A549 (cell line): ENCODE results near the gene GMEB2. TPM values are rescaled to one million over a fixed set of nuclear protein-coding genes. Genes with fewer than 3 reads are reported as not detected.

Source experiments
- ATAC-seq, 2 experiments: fragments of 200-7000 bp in 1 of 2; fragments of >200 bp in 1 of 2; cut with Nextera tagmentation in 1 of 2; cut with Tn5 transposase in 1 of 2; 3 replicates each; pipeline versions ENCODE4 v1.8.0 to v1.9.1; 2018 to 2020; ENCODE audit warnings: mild to moderate bottlenecking in 1 of 2, moderate library complexity in 1 of 2
- CTCF ChIA-PET: fragments of 300-600 bp; sonication (Branson Sonifier 250); formaldehyde crosslinking; extraction: SDS; loops from one replicate; lab custom pipeline; 2021; ENCODE audit warnings: antibody characterized with exemption, inconsistent platforms; lab: Yijun Ruan, JAX
- POLR2A ChIA-PET: fragments of 350-600 bp; formaldehyde crosslinking; extraction: SDS; loops from one replicate; lab custom pipeline; 2021; ENCODE audit warnings: antibody characterized with exemption, inconsistent platforms; lab: Yijun Ruan, JAX
- DNase-seq, 2 experiments: peaks; one replicate each; pipeline versions ENCODE4 v3.0.0 to v3.0.0-alpha.2; 2011 to 2016; ENCODE audit warnings: low read depth in 1 of 2, low spot score in 1 of 2
- FAIRE-seq: peaks from 2 replicates; lab custom pipeline; 2011; peaks lifted over from hg19 to GRCh38; lab: Jason Lieb, UNC
- H3K27ac ChIP-seq, 2 experiments: fragments of >200 bp; sonication (Bioruptor Twin); formaldehyde crosslinking; 3 replicates each; pipeline ENCODE4 v1.5.1; 2016 to 2017
- H3K4me1 ChIP-seq: fragments of >200 bp; sonication (Bioruptor Twin); formaldehyde crosslinking; 3 replicates; pipeline ENCODE4 v1.6.1; 2016
- H3K4me2 ChIP-seq: fragments of >200 bp; sonication (Bioruptor Twin); formaldehyde crosslinking; 3 replicates; pipeline ENCODE4 v1.6.1; 2016
- H3K4me3 ChIP-seq: fragments of >200 bp; sonication (Bioruptor Twin); formaldehyde crosslinking; 3 replicates; pipeline ENCODE4 v1.5.1; 2016
- H3K9me3 ChIP-seq: fragments of >200 bp; sonication (Bioruptor Twin); formaldehyde crosslinking; 3 replicates; pipeline ENCODE4 v1.6.1; 2016
- CBX8 ChIP-seq: fragments of 200-600 bp; sonication (generic); IDR thresholded peaks from 2 replicates; pipeline ENCODE4 v1.6.1; 2016
- CEBPB ChIP-seq, 2 experiments: fragments of >200 bp in 1 of 2; sonication (Bioruptor Twin) in 1 of 2; formaldehyde crosslinking in 1 of 2; IDR thresholded peaks; 2 replicates each; pipeline ENCODE4 v1.6.1; 2012 to 2016
- EHF ChIP-seq: fragments of 250-450 bp; sonication (Bioruptor Pico); IDR thresholded peaks from 2 replicates; pipeline ENCODE4 v1.5.0; 2020; ENCODE audit warnings: mild to moderate bottlenecking
- EHMT2 ChIP-seq: fragments of 200-600 bp; sonication (generic); IDR thresholded peaks from 2 replicates; pipeline ENCODE4 v1.6.1; 2016; ENCODE audit warnings: antibody characterized with exemption, low read depth, mild to moderate bottlenecking, moderate library complexity
- ESRRA ChIP-seq: fragments of 150-350 bp; IDR thresholded peaks from 2 replicates; pipeline ENCODE4 v1.6.1; 2014; ENCODE audit warnings: mild to moderate bottlenecking, low read length, borderline replicate concordance
- FOXS1 ChIP-seq: fragments of 250-450 bp; sonication (Bioruptor Pico); IDR thresholded peaks from 2 replicates; pipeline ENCODE4 v1.5.0; 2020; ENCODE audit warnings: mild to moderate bottlenecking, moderate library complexity
- KDM1A ChIP-seq: fragments of 200-600 bp; sonication (generic); IDR thresholded peaks from 2 replicates; pipeline ENCODE4 v1.6.1; 2016; ENCODE audit warnings: low read depth, mild to moderate bottlenecking
- MYC ChIP-seq: IDR thresholded peaks from 2 replicates; pipeline ENCODE4 v1.6.1; 2012; ENCODE audit warnings: mild to moderate bottlenecking, inconsistent platforms, low read length, improper control_type of control experiment, borderline replicate concordance
- NR3C1 ChIP-seq: fragments of >200 bp; sonication (Bioruptor Twin); formaldehyde crosslinking; IDR thresholded peaks from 3 replicates; pipeline ENCODE4 v1.6.1; 2017
- PHF8 ChIP-seq: fragments of 200-600 bp; sonication (generic); IDR thresholded peaks from 2 replicates; pipeline ENCODE4 v1.6.1; 2016; ENCODE audit warnings: low read depth, mild to moderate bottlenecking, antibody characterized with exemption, moderate library complexity, borderline replicate concordance
- POLR2A ChIP-seq: IDR thresholded peaks from 2 replicates; pipeline ENCODE4 v1.6.1; 2012; ENCODE audit warnings: mild to moderate bottlenecking, low read length
- RARB ChIP-seq: fragments of 250-450 bp; sonication (Bioruptor Pico); IDR thresholded peaks from 2 replicates; pipeline ENCODE4 v1.8.0; 2021; ENCODE audit warnings: mild to moderate bottlenecking, moderate library complexity
- RFX5 ChIP-seq: fragments of 450-650 bp; IDR thresholded peaks from 2 replicates; pipeline ENCODE4 v1.7.1; 2014; ENCODE audit warnings: antibody characterized with exemption, mild to moderate bottlenecking, moderate library complexity
- RNF2 ChIP-seq: fragments of 200-600 bp; sonication (generic); IDR thresholded peaks from 2 replicates; pipeline ENCODE4 v1.6.1; 2016; ENCODE audit warnings: low read depth, mild to moderate bottlenecking, antibody characterized with exemption, moderate library complexity, borderline replicate concordance
- WGBS: methylation state at CpG from one replicate; pipeline ENCODE4 v1.1.6; 2017; ENCODE audit errors: missing lambda C conversion rate; 5-methylcytosine and 5-hydroxymethylcytosine counted together
- polyA plus RNA-seq, 4 experiments: library from polyadenylated mRNA; depleted of rRNA in 3 of 4; stranded (reverse); fragments of >200 nt; fragmentation: RNase III in 1 of 4; extraction: RNeasy Plus Mini Kit Qiagen cat#74134 plus additional on column Dnase treatment in 1 of 4; gene quantifications; 2 replicates in 3 of 4; 3 replicates in 1 of 4; pipeline ENCODE4 v1.2.3, GENCODE V29; 2011 to 2017
- TF ChIP-seq, protein P1 (sequence below): fragments of 250-450 bp; sonication (Bioruptor Pico); IDR thresholded peaks from 2 replicates; pipeline ENCODE4 v1.5.0; 2020; ENCODE audit warnings: low read depth, mild to moderate bottlenecking, moderate library complexity
- TF ChIP-seq, protein P2 (sequence below): IDR thresholded peaks from 2 replicates; pipeline ENCODE4 v1.6.1; 2012

The GMEB2 gene
- polyA plus RNA-seq, 2 of the 4 experiments (the other 2 are of a cell fraction) = 6.5 to 6.8 TPM

DNA sequence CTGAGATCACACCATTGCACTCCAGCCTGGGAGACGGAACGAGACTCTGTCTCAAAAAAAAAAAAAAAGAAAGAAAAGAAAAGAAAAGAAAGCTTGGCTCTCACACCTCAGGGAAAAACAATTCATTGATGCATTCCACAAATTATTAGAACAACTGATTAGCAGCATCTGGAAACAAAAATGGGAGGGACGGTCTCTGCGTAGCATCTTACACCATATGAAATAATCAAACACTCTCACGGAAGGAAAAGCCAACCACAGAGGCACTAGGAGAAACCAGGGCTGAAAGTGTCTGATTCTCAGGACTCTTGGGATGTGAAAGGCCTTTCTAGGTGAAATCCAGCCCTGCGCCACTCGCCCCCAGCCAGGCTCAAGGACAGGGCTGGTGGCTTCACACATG is 50.6 kb downstream of the GMEB2 start:
- POLR2A ChIA-PET = no interaction called here
- DNase-seq = no peak

DNA sequence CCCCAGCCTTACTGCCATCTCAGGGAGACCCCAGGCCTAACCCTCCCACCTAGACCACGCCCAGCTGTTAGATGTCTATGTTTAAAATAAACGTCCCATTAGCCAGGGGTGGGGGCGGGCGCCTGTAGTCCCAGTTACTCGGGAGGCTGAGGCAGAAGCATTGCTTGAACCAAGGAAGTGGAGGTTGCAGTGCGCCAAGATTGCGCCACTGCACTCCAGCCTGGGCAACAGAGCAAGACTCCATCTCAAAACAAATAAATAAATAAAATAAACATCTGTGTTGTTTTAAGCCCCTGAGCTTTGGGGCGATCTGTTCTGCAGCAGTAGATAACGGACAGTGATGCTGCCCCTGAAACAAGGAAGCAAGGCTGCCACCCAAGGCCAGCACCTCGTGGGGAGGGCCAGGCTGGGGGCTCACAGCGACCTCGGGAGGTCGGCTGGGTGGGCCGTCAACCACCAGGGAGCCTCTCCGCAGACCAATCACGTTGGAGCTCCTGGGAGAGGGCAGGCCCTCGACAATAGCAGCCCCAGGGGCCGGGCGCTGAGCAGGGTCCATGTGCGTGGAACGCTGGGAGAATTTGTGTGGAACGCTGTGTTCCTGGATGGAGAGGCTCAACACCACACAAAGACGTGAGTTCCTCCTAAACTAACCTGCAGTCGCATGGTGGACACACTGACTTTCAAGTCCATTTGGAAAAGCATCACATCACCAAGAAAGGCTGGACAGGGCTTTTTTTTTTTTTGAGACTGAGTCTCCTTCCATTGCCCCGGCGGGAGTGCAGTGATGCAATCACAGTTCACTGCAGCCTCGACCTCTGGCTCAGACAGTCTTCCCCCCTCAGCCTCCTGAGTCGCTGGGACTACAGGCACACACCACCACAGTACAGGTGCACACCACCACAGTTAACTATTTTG is 51.8 kb downstream of the GMEB2 start:
- FAIRE-seq = no peak
- peak overlapping the region; percentile 83 for H3K4me2 ChIP-seq
- no peak for ATAC-seq
- POLR2A ChIA-PET = interaction anchor here (1.7 kb wide), 1 partner anchor 52 kb away, joined by 4 read pairs; the partner anchor contains the start of gene GMEB2
- no peaks in the 10 kb centered on the region for H3K9me3 ChIP-seq
- H3K4me3 ChIP-seq = no peak overlapping the region; the same call in 2 of the 3 replicates
- WGBS = 75% methylated on average over 25 of the region's 28 CpGs
- CTCF ChIA-PET = interaction anchor here (1.1 kb wide), 2 partner anchors 37 to 221 kb away, joined by 3 read pairs; no protein-coding TSS in a partner anchor
- no peak for DNase-seq
- peaks cover 20% of the 10 kb centered on the region; the same call in 2 of the 3 replicates for H3K4me1 ChIP-seq
- TF ChIP-seq MYC = no peak
- TF ChIP-seq CEBPB (IDR thresholded peaks at IDR 0.05) = peak in 1 of 2 experiments; percentile 64; a peak in 2 of 4 replicates
- peak overlapping the region; percentile 77 to 93; a peak in 5 of 6 replicates for H3K27ac ChIP-seq

More for the DNA sequence above, 50.6 kb downstream of the GMEB2 start:
- Histone ChIP-seq H3K4me1 (peaks cover 20% of the 10 kb centered on the region; the same call in 2 of the 3 replicates), H3K4me2 (no peak overlapping the region), H3K4me3 (no peak overlapping the region)
- TF ChIP-seq CBX8 (no peak), RNF2 (no peak), RFX5 (no peak), EHF (CRISPR knock-in tag) (no peak), RARB (CRISPR knock-in tag) (no peak), NR3C1 (no peak), KDM1A (no peak), EHMT2 (no peak), FOXS1 (CRISPR knock-in tag) (no peak)
- TF ChIP-seq, protein P1, sequence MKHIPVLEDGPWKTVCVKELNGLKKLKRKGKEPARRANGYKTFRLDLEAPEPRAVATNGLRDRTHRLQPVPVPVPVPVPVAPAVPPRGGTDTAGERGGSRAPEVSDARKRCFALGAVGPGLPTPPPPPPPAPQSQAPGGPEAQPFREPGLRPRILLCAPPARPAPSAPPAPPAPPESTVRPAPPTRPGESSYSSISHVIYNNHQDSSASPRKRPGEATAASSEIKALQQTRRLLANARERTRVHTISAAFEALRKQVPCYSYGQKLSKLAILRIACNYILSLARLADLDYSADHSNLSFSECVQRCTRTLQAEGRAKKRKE = no peak
- TF ChIP-seq, all 56 proteins: peak for 0
- CTCF ChIA-PET = no interaction called here
- WGBS = 88% methylated on average over 7 of the region's 7 CpGs
- Histone ChIP-seq H3K9me3 (no peaks in the 10 kb centered on the region), H3K27ac (peak overlapping the region in 1 of 2 experiments; percentile 16; a peak in 1 of 6 replicates)
- FAIRE-seq (no peak), ATAC-seq (no peak)

DNA sequence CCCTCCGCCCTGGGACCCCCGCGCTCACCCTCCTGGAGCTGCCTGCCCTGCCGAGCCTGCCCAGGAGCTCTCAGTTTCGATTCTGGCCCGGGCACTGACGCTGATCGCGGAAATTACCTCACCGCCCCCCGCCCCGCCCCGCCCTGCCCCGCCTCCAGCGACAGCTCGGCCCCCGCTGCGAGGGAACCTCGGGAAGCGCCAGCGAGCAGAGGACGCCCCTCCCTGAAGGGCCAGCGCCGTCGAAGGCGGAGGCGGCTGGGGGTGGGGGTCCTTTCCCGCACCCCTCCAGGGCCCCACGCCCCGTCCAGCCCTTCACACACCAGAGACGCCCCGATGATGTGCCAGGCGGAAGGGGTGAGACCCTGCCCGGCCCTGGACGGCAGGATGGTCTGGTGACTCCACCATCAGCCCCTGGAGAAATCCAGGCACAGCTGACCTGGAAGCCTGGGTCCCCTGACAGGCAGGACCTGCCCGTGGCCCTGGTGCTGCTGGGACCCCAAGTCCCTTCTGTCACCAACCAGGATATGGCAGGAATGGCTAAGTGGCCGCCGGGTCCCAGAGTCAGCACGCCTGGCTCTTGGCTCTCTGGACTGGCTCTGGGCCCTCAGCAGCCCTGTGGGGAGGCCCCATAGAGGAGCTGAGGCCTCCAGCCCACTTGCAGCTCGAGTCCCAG is 52.6 kb downstream of the GMEB2 start, which contains the start of gene HELZ2:
TSS of gene HELZ2 (minus strand) at position 84 of the 673 bp plus-strand sequence. CDS start 1,854 bp downstream, outside the sequence.
- WGBS = 17% methylated on average over 14 of the region's 40 CpGs
- H3K27ac ChIP-seq = peak within 1 kb of the TSS; percentile 77 to 93

More for the DNA sequence above, 52.6 kb downstream of the GMEB2 start, which contains the start of gene HELZ2:
- Histone ChIP-seq H3K4me1 (peaks cover 20% of the 10 kb centered on the region; the same call in 2 of the 3 replicates), H3K4me3 (peak within 1 kb of the TSS; percentile 79)
- ATAC-seq = peak; percentile 65 to 85
- peak; percentile 36 for TF ChIP-seq POLR2A
- no peak for TF ChIP-seq ESRRA
- TF ChIP-seq, protein P2, sequence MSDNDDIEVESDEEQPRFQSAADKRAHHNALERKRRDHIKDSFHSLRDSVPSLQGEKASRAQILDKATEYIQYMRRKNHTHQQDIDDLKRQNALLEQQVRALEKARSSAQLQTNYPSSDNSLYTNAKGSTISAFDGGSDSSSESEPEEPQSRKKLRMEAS = 0 out of 2 replicates have a peak, but pooled peaks have one; percentile 22
- peak; percentile 32; the same call in 1 of the 2 replicates for TF ChIP-seq PHF8
- TF ChIP-seq, all 56 proteins: peak for 3
- FAIRE-seq (no peak), DNase-seq (peak in 1 of 2 experiments; percentile 63)
- H3K9me3 ChIP-seq = no peaks in the 10 kb centered on the region
- H3K4me2 ChIP-seq = peak within 1 kb of the TSS; percentile 83
- POLR2A ChIA-PET = interaction anchor here (0.6 to 1.9 kb wide), 9 partner anchors 13 to 1445 kb away, joined by 3 to 7 read pairs (median 3); partner anchors contain the start of gene GMEB2
- CTCF ChIA-PET = interaction anchor here (1.1 to 2.0 kb wide), 3 partner anchors 36 to 400 kb away, joined by 3 to 5 read pairs (median 3); no protein-coding TSS in a partner anchor
